G401 (cell line): ENCODE results near the gene CHTF18. TPM values are rescaled to one million over a fixed set of nuclear protein-coding genes. Genes with fewer than 3 reads are reported as not detected.

ENCODE experiments used
- DNase-seq: peaks from one replicate; pipeline ENCODE4 v3.0.0-alpha.2; 2015; ENCODE audit warnings: low spot score
- in situ Hi-C: cut with HindIII; loops from 2 replicates; pipeline ENCODE4 v1.10.0; 2016; ENCODE audit warnings: low sequenced_read_pairs, mixed read lengths
- total RNA-seq: library from RNA; depleted of rRNA; stranded (reverse); fragments of >200 nt; shearing (Covaris generic); gene quantifications from 2 replicates; pipeline ENCODE4 v1.2.3, GENCODE V29; 2014

Gene CHTF18
- total RNA-seq, 1 experiment from 2014 or later: 61.4 TPM

DNA sequence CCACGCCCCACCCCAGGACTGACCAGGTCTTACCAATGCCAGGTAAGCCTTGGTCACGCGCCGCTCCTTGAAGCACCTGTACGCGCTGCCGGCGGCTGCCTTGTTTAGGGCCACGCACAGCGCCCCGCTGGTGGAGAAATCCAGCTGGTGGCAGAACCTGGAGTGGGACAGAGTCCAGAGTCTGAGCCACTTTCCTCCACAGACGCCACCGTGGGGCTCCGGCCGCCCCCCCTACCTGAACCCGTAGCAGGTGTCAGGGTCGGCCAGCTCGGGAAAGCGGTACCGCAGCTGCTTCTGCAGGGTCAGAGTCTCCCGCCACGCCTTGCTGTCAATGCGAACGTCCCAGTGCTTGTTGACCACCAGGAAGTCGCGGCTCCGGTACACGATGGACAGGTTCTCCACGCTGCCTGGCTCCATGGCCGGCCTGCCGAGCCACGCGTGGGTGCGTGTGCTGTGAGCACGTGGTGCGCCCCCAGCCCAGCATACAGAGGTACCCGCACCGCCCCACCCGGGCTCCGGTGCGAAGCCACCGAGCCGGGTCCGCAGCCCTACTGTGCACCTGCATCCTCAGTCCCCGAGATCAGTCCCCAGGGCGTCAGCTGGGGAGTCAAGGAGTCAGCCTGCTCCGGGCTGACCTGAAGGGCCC is 976 bp upstream of the CHTF18 start:
- DNase-seq: no peak
- in situ Hi-C loops: no loop called here

DNA sequence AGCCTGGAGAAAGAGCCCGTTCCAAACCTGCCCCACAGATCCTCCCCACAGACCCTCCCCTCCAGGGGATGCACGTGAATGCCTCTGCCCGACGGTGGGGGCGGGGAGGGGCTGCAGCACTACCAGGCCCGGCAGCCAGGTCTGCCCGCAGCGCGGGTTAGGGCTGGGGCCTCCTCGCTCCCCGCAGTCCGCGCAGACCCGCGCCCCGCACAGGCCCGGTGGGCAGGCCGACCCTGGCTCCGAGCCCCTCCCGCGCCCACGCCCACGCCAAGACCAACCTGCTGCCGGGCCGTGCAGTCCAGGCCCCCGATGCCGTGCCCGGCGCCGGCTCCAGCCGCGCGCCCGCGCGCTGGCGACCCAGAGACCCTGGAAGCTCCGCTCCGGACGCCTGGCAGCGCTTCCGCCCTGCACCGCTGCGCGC is 432 bp upstream of the CHTF18 start, which contains the start of gene RPUSD1:
Gene RPUSD1, minus strand, starts transcription at position 404 of the 421 bp plus-strand sequence. CDS start 644 bp downstream, outside the sequence.
- in situ Hi-C loops: no loop called here
- no peak for DNase-seq

DNA sequence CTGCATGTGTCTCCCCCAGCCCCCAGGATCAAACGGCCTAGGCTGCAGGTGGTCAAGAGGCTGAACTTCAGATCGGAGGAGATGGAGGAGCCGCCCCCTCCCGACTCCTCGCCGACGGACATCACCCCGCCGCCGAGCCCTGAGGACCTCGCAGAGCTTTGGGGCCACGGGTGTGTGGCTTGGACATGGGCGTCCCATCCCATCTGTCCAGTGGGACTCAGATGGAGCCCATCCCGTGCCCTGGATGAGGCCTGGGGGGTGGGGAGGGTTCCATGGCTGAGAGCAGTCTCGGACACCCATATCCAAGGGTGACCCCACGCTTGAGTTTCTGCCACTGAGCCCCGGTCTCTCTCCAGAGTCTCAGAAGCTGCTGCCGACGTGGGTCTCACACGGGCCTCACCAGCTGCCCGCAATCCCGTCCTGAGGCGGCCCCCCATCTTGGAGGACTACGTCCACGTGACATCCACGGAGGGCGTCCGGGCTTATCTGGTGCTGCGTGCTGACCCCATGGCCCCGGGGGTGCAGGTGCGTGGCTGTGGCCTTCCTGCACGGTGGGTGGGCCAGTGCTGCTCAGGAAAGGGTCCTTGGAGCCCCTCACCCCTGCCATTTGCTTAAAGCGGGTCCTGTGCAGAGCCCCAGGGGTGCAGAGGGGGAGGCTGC is 901 bp downstream of the CHTF18 start:
- in situ Hi-C loops: no loop called here
- no peak for DNase-seq

DNA sequence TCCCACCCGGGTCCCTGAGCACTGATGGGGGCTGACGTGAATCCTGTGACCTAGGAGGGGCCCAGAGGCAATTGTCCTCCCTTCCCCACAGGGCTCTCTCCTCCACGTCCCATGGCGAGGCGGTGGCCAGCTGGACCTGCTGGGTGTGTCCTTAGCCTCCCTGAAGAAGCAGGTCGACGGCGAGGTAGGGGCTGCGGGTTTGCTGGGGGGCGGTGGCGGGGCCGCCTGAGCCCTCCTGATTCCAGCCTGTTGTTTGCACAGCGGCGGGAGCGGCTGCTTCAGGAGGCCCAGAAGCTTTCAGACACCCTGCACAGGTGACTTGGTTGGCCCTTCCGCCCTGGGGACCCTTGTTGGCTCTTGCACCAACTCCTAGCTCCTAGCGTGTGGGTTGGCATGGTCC is 1.7 kb downstream of the CHTF18 start:
- in situ Hi-C loops: no loop called here

DNA sequence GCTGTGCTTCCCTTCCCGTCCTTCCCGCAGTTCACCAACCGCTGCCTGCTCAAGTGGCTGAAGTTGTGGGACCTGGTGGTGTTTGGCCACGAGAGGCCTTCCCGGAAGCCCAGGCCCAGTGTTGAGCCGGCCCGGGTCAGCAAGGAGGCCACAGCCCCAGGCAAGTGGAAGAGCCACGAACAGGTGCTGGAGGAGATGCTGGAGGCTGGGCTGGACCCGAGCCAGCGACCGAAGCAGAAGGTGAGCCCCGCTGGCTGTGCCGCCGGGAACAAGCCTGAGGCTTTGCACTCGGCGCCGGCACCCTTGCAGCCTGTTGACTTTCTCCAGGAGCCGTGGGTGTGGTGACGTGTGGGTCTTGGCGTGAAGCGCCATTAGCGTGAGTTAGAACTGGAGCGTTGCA is 2.7 kb downstream of the CHTF18 start:
- in situ Hi-C loops: no loop called here
- no peak for DNase-seq

More for the DNA sequence above, 1.7 kb downstream of the CHTF18 start:
- DNase-seq: no peak

DNA sequence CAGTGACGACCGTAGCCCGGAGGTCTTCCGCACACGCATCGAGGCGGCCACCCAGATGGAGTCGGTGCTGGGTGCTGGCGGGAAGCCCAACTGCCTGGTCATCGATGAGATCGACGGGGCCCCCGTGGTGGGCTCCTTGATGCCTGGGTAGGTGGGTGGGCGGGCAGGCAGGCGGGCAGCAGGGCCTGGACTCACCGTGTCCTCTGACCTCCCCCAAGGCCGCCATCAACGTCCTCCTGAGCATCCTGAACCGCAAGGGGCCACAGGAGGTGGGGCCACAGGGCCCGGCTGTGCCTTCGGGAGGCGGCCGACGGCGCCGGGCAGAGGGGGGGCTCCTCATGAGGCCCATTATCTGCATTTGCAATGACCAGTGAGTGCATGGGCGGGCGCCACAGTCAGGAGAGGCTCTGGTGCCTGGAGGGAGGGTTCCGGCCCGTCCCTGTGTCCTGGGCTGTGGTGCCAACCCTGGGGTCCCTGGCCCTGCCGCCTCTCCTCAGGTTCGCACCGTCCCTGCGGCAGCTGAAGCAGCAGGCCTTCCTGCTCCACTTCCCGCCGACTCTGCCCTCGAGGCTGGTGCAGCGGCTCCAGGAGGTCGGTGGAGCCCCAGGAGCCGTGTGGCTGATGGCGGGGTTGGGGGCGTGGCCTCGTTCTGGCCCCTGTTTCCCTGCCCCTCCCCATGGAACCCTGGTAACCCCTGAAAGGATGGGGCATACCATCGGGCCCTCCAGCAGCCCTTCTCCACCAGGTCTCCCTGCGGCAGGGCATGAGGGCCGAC is 4.0 kb downstream of the CHTF18 start:
- DNase-seq: no peak
- in situ Hi-C loops: no loop called here

DNA sequence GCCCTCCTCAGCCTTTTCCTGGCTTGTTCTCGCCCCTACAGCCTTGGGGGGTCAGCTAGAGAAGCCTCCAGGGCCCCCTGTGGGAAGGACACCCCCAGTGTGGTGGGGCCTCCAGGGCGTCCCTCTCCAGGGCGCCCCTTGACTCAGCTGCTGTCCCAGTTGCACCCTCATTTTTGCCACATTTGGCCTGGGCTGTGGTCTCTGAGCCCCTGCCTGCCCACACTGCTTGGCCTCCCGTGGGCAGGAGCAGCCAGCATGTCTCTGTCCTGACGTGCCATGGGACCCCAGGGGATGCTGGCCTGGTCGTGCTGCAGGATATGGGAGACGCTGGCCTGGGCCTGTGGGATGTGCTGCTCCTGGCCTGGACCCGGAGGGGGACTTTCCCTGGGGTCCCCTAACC is 5.0 kb downstream of the CHTF18 start:
- in situ Hi-C loops: no loop called here
- DNase-seq: no peak

DNA sequence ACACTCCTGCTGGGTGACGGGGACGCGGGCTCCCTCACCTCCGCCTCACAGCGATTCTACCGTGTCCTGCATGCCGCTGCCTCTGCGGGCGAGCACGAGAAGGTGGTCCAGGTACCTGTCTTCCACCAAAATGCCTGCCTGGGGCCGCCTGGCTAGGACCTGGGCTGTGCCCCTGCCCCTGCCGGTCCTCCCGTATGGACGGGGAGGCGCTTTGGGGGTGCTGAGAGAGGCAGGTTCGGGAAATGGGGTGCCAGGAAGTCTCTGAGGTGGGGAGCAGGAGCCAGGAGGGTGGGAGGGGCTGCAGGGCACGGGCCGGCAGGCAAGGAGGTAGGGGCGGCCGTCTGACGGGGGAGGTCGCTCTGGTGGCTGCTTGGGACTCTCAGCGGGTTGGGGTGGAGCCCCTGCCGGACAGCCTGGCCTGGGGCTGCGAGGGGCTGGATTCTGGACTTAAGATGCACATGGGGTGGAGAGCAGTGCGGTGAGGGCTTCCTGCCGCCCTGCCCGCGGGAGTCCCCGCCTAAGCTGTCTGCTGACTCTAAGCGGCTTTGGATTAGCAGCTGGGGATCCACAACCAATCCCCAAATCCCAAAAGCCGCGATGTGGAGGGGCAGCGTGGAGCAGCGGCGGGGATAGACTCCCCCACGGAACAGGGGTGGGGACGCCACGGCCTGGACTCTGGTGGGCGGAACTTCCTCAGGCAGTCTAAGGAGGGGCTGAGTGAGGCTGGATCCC is 5.8 kb downstream of the CHTF18 start:
- in situ Hi-C loops: no loop called here
- DNase-seq: no peak

DNA sequence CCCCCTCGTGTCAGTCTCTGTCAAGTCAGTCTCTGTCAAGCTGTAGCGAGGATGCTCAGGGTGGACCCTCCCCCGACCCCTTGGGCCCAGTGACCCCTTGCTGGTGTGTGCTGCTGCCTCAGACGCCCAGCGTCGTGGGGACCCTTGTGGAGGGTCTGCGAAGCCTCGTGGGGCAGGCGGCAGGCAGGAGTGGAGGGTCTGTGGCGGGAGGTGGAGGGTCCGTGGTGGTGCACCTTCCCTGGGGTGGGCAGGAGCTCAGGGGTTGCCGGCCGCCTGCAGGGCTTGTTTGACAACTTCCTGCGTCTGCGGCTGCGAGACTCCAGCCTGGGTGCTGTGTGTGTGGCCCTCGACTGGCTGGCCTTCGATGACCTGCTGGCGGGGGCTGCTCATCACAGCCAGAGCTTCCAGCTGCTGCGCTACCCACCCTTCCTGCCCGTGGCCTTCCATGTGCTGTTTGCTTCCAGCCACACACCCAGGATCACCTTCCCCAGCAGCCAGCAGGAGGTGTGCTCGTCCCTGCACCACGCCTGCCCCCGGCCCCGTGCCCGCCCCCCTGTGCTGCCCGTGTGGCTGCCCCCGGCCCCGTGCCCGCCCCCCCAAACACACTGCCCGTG is 6.5 kb downstream of the CHTF18 start:
- DNase-seq: no peak

DNA sequence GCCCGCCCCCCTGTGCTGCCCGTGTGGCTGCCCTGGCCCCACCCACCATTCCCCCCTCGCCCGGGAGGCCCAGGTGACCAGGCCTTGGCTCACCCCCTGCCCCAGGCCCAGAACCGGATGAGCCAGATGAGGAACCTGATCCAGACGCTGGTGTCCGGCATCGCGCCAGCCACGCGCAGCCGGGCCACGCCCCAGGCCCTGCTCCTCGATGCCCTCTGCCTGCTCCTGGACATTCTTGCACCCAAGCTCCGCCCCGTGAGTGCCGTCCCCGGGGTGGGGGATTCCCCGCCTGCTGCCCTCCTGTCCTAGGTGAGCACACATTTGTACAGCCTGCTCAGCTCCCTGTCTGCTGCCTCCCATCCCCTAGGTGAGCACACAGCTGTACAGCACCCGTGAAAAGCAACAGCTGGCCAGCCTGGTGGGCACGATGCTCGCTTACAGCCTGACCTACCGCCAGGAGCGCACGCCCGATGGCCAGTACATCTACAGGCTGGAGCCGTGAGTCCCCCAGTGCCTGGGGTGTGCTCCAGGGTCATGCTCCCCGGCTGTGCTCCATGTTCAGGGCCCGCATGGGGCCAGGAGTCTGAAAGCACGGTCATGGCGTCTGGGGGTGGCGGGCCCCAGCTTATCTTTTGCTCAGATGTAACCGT is 7.3 kb downstream of the CHTF18 start:
- in situ Hi-C loops: no loop called here
- DNase-seq: no peak

More for the DNA sequence above, 6.5 kb downstream of the CHTF18 start:
- in situ Hi-C loops: no loop called here

DNA sequence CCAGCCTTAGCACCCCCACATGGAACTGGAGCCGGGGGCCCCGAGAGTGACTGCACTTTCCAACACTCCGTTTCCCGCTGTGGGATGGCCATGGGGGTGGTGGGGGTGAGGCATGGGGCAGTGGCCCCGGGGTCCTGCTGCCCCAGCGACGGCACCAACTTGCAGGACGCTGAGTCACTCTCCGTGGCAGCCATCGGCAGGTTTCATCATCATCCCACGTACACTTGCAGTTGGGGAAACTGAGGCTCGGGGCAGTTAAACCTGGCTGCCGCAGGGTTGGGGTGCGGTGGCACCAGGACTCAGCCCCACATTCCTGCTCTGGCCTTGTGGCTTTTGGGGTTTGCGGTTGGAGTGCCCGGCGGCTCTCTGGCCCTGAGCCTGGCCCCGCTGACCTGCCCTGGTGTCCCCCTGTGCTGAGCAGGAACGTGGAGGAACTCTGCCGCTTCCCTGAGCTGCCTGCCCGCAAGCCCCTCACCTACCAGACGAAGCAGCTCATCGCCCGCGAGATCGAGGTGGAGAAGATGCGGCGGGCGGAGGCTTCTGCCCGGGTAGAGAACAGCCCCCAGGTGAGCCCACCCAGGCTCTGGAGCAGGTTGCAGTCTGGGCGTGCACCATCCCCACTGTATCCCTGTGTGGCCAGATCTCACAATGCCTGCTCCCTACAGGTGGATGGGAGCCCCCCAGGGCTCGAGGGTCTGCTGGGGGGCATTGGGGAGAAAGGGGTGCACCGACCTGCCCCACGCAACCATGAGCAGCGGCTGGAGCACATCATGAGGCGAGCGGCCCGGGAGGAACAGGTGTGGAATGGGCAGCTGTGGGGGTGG is 8.1 kb downstream of the CHTF18 start:
- in situ Hi-C loops: no loop called here

DNA sequence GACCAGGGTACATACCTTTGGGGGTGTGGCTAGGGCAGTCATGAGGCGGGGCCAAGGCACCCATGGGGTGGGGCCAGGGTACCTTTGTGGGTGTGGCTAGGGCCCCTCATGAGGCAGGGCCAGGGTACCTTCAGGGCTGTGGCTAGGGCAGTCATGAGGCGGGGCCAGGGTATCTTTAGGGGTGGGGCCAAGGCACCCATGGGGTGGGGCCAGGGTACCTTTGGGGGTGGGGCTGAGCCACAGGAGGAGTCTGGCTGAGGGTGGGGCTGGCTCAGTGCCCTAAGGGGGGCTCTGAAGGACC is 8.7 kb downstream of the CHTF18 start:
- no peak for DNase-seq
- in situ Hi-C loops: no loop called here

More for the DNA sequence above, 8.1 kb downstream of the CHTF18 start:
- no peak for DNase-seq

DNA sequence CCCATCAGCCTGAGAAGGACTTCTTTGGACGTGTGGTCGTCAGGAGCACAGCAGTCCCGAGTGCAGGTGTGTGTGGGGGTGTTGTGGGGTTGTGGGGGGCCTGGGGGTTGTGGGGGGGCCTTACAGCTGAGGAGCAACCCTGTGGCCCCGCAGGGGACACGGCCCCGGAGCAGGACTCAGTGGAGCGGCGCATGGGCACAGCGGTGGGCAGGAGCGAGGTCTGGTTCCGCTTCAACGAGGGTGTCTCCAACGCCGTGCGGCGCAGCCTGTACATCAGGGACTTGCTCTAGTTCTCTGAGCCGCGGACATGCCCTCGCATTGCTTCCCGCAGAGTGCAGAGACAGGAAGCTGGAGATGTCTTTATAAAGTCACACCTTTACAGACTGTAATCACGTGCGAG is 9.3 kb downstream of the CHTF18 start:
- in situ Hi-C loops: no loop called here
- DNase-seq: no peak

DNA sequence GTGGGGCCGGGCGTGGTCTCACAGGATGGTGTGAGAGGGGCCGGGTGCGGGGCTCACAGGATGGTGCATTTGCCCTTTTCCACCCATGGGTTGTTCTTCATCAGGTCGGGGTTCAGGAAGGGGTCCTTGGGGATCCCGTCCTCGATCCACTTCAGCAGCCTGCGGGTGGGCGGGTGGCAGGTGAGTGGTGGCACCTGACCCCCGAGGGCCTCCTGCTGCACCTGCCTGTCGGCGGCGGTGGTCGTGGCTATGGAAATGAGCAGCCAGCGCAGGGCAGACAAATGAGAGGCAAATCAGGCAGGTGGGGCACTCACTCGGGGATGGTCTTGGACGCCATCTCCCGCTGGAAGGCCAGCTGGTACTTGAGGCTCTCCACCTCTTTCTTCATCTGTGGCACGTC is 10.2 kb downstream of the CHTF18 start:
- in situ Hi-C loops: no loop called here
- DNase-seq: no peak

DNA sequence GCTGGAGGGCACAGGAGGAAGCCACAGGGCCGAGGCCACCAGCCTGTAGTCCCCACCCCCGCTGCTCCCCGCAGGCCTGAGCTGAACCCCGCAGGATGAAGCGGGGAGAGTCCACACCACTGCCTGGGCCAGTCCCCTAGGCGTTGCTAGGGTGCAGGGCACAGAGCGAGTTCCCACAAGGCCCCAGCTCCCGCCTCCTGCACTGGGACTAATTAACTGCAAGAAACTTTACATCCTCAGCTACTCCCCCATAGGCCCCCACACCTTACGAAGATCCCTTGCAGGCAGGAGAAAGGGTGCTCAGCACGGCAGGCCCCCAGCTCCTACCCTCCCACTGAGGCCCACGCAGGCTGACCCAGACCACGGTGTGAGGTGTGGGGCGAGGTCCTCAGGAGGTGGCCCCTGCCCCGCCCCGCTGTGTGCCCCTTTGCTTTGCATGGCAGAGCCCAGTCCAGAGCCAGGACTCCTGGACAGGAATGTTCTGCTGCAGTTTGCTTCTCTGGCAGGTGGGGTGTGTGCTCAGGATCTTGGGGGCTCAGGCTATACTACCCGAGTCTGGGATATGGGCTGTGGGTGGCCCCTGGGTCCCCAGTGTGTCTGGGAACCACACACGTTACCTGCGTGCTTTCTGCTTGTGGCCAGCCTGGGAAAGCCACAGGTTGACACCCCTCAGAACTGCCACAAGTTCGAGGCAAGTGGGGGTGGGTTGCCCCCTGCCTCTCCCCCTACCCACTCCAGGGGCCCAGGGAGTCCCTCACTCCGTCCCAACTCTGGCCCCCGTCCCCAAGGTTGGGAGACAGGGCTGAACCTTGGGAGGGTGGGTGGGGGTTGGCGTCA is 10.9 kb downstream of the CHTF18 start:
- no peak for DNase-seq
- in situ Hi-C loops: no loop called here

DNA sequence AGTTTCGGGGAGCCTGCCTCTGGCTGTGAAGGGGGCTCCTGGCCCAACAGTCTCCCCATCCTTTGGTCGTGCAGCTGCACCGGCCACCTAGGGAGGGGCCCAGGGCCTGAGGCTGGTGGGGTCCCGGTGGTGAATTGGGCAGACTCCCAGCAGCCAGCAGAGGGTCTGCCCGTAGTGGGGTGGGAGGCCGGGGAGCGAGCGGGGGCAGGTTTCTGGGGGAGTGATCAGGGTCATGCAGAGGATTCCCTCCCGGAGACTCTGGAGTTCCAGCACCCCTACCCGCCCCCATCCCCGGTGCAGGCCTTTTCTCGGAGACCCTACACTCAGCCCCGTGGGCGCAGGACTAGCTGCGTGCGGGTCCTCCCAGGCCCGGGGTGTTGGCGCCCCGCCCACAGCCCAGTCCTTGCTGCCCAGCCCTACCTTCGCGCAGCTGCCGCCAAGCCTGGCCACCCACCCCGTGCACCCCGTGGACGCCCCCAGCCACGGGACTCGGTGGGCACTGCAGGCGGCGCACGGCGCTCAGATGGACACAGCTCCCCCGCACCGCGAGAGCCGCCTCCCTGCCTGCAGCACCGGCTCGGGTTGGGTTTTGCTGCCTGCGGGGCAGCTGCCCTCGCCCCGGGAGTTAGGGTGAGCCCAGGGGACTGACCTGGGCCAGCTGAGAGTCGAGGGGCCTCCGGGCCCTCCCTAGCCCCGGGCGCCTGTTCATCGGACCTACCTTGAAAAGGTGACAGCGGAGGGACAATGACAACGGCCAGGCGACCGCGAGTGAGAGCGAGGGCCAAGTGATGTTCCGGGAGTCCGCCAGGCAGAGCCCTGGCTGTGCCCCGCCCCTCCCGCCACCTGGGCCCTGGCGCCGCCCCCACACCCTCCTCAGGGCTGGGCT is 11.8 kb downstream of the CHTF18 start, which contains the start of gene GNG13:
Gene GNG13, minus strand, starts transcription at position 787 of the 886 bp plus-strand sequence. CDS start 1,657 bp downstream, outside the sequence.
- in situ Hi-C loops: no loop called here
- DNase-seq: no peak
